ENCODE measurements around the gene MYO16. TPM values are rescaled to one million over a fixed set of nuclear protein-coding genes. Genes with fewer than 3 reads are reported as not detected.

The MYO16 gene
- total and polyA plus RNA-seq, 2 of the 4 experiments (the other 2 are of a cell fraction), result under 0.01 to 0.03 TPM

GRCh38 chr13:109128121-109128520 lies 498.7 kb downstream of the MYO16 start:
- DNase-seq, result no peak
- WGBS, 2 experiments (ENCODE audit: extremely low coverage in 2 of 2, insufficient read length in 1 of 2), result no CpG with 5 or more reads among the region's 6 CpGs
- H4K8ac ChIP-seq (ENCODE audit: low read depth in 2 of 2, low read length in 2 of 2), result no peak overlapping the region
- H2BK20ac ChIP-seq (ENCODE audit: low read depth, low read length), result no peak overlapping the region
- no peak overlapping the region for H3K14ac ChIP-seq (replicated peaks; ENCODE audit: low read depth, low read length)
- H3K23ac ChIP-seq (ENCODE audit: low read depth, low read length), result no peak overlapping the region
- H3K4me1 ChIP-seq (ENCODE audit: control insufficient read depth, insufficient read depth, low read length), result no peaks in the 10 kb centered on the region
- intact Hi-C loops (cut with micrococcal nuclease), result no loop called here
- no peak overlapping the region for H2BK15ac ChIP-seq (ENCODE audit: low read depth, low read length)
- H3K4me2 ChIP-seq (ENCODE audit: low read depth, low read length), result no peak overlapping the region
- no peak overlapping the region for H3K4ac ChIP-seq (ENCODE audit: low read depth, low read length)
- H2BK120ac ChIP-seq (ENCODE audit: low read depth, low read length), result no peak overlapping the region
- peaks cover 8% of the 10 kb centered on the region for H3K27me3 ChIP-seq (ENCODE audit: control insufficient read depth, insufficient read depth, low read length)
- no peak overlapping the region for H2AK5ac ChIP-seq (ENCODE audit: low read depth, low read length)
- TF ChIP-seq POLR2A (IDR thresholded peaks at IDR 0.05; ENCODE audit: low read depth, low read length) (no peak), RFX5 (IDR thresholded peaks at IDR 0.05; ENCODE audit: low read depth, low read length) (no peak), MAZ (IDR thresholded peaks at IDR 0.05; ENCODE audit: borderline replicate concordance, low read depth, low read length) (no peak), MXI1 (IDR thresholded peaks at IDR 0.05; ENCODE audit: borderline replicate concordance, low read depth, low read length) (no peak), ELK1 (IDR thresholded peaks at IDR 0.05; ENCODE audit: borderline replicate concordance, low read depth, low read length) (no peak), CHD1 (IDR thresholded peaks at IDR 0.05; ENCODE audit: low read depth, low read length) (no peak), NFE2L2 (IDR thresholded peaks at IDR 0.05; ENCODE audit: low read depth, low read length) (no peak), SMC3 (IDR thresholded peaks at IDR 0.05; ENCODE audit: low read depth, low read length) (no peak), MAFK (IDR thresholded peaks at IDR 0.05; ENCODE audit: low read depth, low read length) (no peak), BHLHE40 (IDR thresholded peaks at IDR 0.05; ENCODE audit: low read depth, low read length) (no peak), CTCF (conservative IDR thresholded peaks at IDR 0.05; ENCODE audit: low read depth, low read length) (no peak), USF2 (IDR thresholded peaks at IDR 0.05; ENCODE audit: low read depth, low read length) (no peak), CEBPB (IDR thresholded peaks at IDR 0.05; ENCODE audit: low read depth, low read length) (no peak), RAD21 (IDR thresholded peaks at IDR 0.05; ENCODE audit: low read length) (no peak), FOS (IDR thresholded peaks at IDR 0.05; ENCODE audit: low read depth, low read length) (no peak), RCOR1 (IDR thresholded peaks at IDR 0.05; ENCODE audit: insufficient replicate concordance, low read length) (no peak)
- BruUV-seq (replicated peaks), result no TSS peak
- H3K27ac ChIP-seq (ENCODE audit: insufficient read depth, low read length), result no peak overlapping the region
- H2BK5ac ChIP-seq (ENCODE audit: low read depth, low read length, poor library complexity, severe bottlenecking), result no peak overlapping the region
- H3K9me3 ChIP-seq (ENCODE audit: control insufficient read depth, insufficient read depth, low read length), result no peaks in the 10 kb centered on the region
- H3K18ac ChIP-seq (ENCODE audit: low read depth, low read length), result no peak overlapping the region
- dilution Hi-C loops (cut with HindIII; ENCODE audit: low sequenced_read_pairs, unreplicated experiment), result no loop called here
- H3K56ac ChIP-seq (ENCODE audit: extremely low read depth, insufficient read depth, low read length), result no peak overlapping the region
- H4K5ac ChIP-seq (ENCODE audit: low read depth, low read length), result no peak overlapping the region
- in situ Hi-C loops (cut with MboI; ENCODE audit: low sequenced_read_pairs), result no loop called here
- POLR2A ChIA-PET (ENCODE audit: unreplicated experiment), result interaction anchor here (0.6 kb wide), 1 partner anchor 14 kb away, joined by 9 read pairs; no protein-coding TSS in a partner anchor
- H4K20me1 ChIP-seq (ENCODE audit: insufficient read depth, low read length), result no peaks in the 10 kb centered on the region
- H3K4me3 ChIP-seq (ENCODE audit: insufficient read depth, low read depth, low read length), result no peak overlapping the region
- no peak overlapping the region for H4K91ac ChIP-seq (ENCODE audit: insufficient read depth, low read depth, low read length)
- H3K79me1 ChIP-seq (ENCODE audit: low read depth in 1 of 2, low read length in 2 of 2), result no peaks in the 10 kb centered on the region
- no peak overlapping the region for H2AFZ ChIP-seq (replicated peaks; ENCODE audit: low read length, poor library complexity)
- no peak for ATAC-seq (ENCODE audit: low read depth)
- H3K9ac ChIP-seq (ENCODE audit: low read depth, low read length), result no peak overlapping the region
- H3K36me3 ChIP-seq (ENCODE audit: control insufficient read depth, insufficient read depth, low read length), result no peaks in the 10 kb centered on the region
- no peak overlapping the region for H2AK9ac ChIP-seq (replicated peaks; ENCODE audit: low read depth, low read length, poor library complexity)
- CTCF ChIA-PET, result interaction anchor here (0.9 kb wide), 1 partner anchor 213 kb away, joined by 4 read pairs; no protein-coding TSS in a partner anchor
- no peaks in the 10 kb centered on the region for H3K9me1 ChIP-seq (ENCODE audit: insufficient read depth, low read length)
